HG02938 (cell line): ENCODE measurements around the gene LSM12.
"Not testable (repeated sequence)": the region's sequence is repeated elsewhere in the genome, so short reads cannot be mapped to it uniquely, and the experiment has no call there.

Experiments used
- ATAC-seq: cut with Tn5 transposase; IDR thresholded peaks from one replicate; pipeline ENCODE4 v1.9.1; 2021; ENCODE audit warnings: mild to moderate bottlenecking, moderate library complexity; ENCODE audit not compliant: unreplicated experiment

Gene LSM12

GRCh38 chr17:44076716-44077594 lies 10.5 kb upstream of the LSM12 start:
- ATAC-seq = no peak

- ATAC-seq = no peak
Measured at GRCh38 chr17:44075598-44076293, 9.3 kb upstream of the LSM12 start.

- ATAC-seq = no peak
Measured at GRCh38 chr17:44074911-44075285, 8.4 kb upstream of the LSM12 start.

GRCh38 chr17:44074231-44074910 lies 7.9 kb upstream of the LSM12 start:
- ATAC-seq = no peak

GRCh38 chr17:44071772-44072171 lies 5.3 kb upstream of the LSM12 start:
- no peak for ATAC-seq

GRCh38 chr17:44071198-44071520 lies 4.7 kb upstream of the LSM12 start:
- no peak for ATAC-seq

- ATAC-seq = peak; percentile 47
Measured at GRCh38 chr17:44070455-44071197, 4.2 kb upstream of the LSM12 start, which contains the start of gene G6PC3. TSS of gene G6PC3 (plus strand) at chr17:44070735. CDS start at chr17:44070966, 231 bp downstream.

- no peak for ATAC-seq
Measured at GRCh38 chr17:44069974-44070454, 3.5 kb upstream of the LSM12 start.

- ATAC-seq = no peak
Measured at GRCh38 chr17:44067545-44067940, 1.1 kb upstream of the LSM12 start.

GRCh38 chr17:44065668-44066203 lies 735 bp downstream of the LSM12 start:
- no peak for ATAC-seq

GRCh38 chr17:44063704-44064639 lies 2.5 kb downstream of the LSM12 start:
- ATAC-seq = no peak

GRCh38 chr17:44062871-44063270 lies 3.6 kb downstream of the LSM12 start:
- no peak for ATAC-seq

- no peak for ATAC-seq
Measured at GRCh38 chr17:44061446-44061845, 5.0 kb downstream of the LSM12 start.

GRCh38 chr17:44059101-44059892 lies 7.2 kb downstream of the LSM12 start:
- no peak for ATAC-seq

- no peak for ATAC-seq
Measured at GRCh38 chr17:44053125-44053872, 13.2 kb downstream of the LSM12 start.

GRCh38 chr17:44049294-44050060 lies 17.0 kb downstream of the LSM12 start:
- no peak for ATAC-seq

- ATAC-seq = not testable (repeated sequence)
Measured at GRCh38 chr17:44046893-44047292, 19.6 kb downstream of the LSM12 start.
